SU-DHL-6 (cell line): ENCODE data around the gene TBCCD1.

Source experiments
- CTCF ChIP-seq: fragments of 200-600 bp; sonication (generic); IDR thresholded peaks from one replicate; pipeline ENCODE4 v1.5.1; 2017; ENCODE audit warnings: antibody characterized with exemption, mild to moderate bottlenecking, low read length, moderate library complexity; ENCODE audit not compliant: insufficient read depth, poor library complexity, severe bottlenecking
- EZH2phosphoT487 ChIP-seq: fragments of 200-600 bp; sonication (generic), shearing (Covaris generic); conservative IDR thresholded peaks from 2 replicates; pipeline ENCODE4 v1.6.1; 2018; ENCODE audit warnings: mild to moderate bottlenecking, antibody characterized with exemption, low read length, moderate library complexity, mixed read lengths

DNA sequence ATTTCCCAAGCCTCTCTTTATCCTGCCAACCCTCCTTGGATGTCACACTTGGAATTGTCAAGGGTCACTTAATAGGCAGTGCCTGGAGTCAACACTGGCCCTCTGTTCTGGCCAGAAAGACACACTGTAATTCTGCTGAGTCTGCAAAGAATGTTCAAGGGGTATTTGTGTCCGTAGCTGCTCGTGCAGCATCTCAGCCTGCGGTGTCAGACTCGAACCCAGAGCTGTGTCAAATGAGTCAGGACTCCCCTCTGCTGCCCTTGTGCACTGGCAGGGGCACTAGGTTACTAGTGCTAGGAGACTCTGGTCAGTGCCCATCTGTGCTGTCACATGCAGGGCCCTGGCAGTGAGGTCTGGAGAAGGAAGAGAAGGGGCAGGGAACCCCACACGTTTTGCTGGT lies 44.9 kb upstream of the TBCCD1 start:
- TF ChIP-seq CTCF, result no peak
- no peak for TF ChIP-seq EZH2phosphoT487
